MG63 (cell line): Measurements from ENCODE around the gene CHRNE. TPM values are rescaled to one million over a fixed set of nuclear protein-coding genes. Genes with fewer than 3 reads are reported as not detected.

Experiments
- DNase-seq: peaks from one replicate; pipeline ENCODE4 v3.0.0-alpha.2; 2020
- H3K27me3 ChIP-seq: fragments of 250-450 bp; sonication (Bioruptor Pico); 2 replicates; pipeline ENCODE4 v1.5.1; 2020; ENCODE audit warnings: mild to moderate bottlenecking, moderate library complexity
- H3K36me3 ChIP-seq: fragments of 250-450 bp; sonication (Bioruptor Pico); 2 replicates; pipeline ENCODE4 v1.5.1; 2020; ENCODE audit warnings: mild to moderate bottlenecking, moderate library complexity
- H3K4me3 ChIP-seq: fragments of 250-450 bp; sonication (Bioruptor Pico); 2 replicates; pipeline ENCODE4 v1.5.1; 2020; ENCODE audit warnings: mild to moderate bottlenecking, moderate library complexity
- H3K9me3 ChIP-seq: fragments of 250-450 bp; sonication (Bioruptor Pico); 2 replicates; pipeline ENCODE4 v1.5.1; 2020; ENCODE audit warnings: mild to moderate bottlenecking, moderate library complexity
- total RNA-seq: library from RNA; depleted of rRNA; stranded (reverse); fragments of >200 nt; shearing (Covaris generic); gene quantifications from 2 replicates; pipeline ENCODE4 v1.2.3, GENCODE V29; 2014; ENCODE audit warnings: low replicate concordance

Gene CHRNE
- total RNA-seq, 1 experiment from 2014 or later: 0.07 TPM

DNA sequence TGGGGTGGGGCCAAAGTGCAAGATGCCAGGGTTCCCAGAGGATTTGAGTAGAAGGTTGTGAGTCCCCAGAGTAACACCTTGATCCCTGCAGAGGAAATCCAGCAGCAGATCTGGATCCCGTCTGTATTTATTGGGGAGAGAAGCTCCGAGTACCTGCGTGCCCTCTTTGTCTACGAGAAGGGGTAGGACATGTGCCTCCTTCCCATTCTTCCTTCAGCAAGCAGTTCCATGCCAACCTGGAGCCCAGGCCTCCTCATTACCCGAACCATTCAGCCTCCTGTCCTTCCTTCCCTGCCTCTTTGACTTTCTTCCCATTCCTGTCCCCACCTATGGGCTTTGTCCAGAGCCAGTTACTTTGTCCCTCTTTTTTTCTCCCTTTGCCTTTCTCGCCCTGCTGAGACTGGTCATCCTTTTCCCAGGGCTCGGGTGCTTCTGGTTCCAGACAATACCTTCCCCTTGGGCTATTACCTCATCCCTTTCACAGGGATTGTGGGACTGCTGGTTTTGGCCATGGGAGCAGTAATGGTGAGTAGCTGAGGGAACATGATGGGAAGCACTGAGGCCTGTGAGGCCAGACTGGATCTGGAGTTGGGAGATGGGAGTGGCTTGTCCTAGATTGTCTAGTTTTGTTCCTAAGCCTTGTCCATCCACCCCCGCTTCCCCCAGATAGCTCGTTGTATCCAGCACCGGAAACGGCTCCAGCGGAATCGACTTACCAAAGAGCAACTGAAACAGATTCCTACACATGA lies 40.0 kb upstream of the CHRNE start:
- Histone ChIP-seq H3K9me3 (no peaks in the 10 kb centered on the region), H3K4me3 (no peak overlapping the region), H3K27me3 (no peaks in the 10 kb centered on the region), H3K36me3 (peaks cover 51% of the 10 kb centered on the region)
- no peak for DNase-seq

- H3K36me3 ChIP-seq: peaks cover 40% of the 10 kb centered on the region
- H3K4me3 ChIP-seq: peak overlapping the region; percentile 70
- no peaks in the 10 kb centered on the region for H3K9me3 ChIP-seq
- no peaks in the 10 kb centered on the region for H3K27me3 ChIP-seq
- DNase-seq: no peak
Observed at GRCh38 chr17:4941319-4941610, 38.4 kb upstream of the CHRNE start.

DNA sequence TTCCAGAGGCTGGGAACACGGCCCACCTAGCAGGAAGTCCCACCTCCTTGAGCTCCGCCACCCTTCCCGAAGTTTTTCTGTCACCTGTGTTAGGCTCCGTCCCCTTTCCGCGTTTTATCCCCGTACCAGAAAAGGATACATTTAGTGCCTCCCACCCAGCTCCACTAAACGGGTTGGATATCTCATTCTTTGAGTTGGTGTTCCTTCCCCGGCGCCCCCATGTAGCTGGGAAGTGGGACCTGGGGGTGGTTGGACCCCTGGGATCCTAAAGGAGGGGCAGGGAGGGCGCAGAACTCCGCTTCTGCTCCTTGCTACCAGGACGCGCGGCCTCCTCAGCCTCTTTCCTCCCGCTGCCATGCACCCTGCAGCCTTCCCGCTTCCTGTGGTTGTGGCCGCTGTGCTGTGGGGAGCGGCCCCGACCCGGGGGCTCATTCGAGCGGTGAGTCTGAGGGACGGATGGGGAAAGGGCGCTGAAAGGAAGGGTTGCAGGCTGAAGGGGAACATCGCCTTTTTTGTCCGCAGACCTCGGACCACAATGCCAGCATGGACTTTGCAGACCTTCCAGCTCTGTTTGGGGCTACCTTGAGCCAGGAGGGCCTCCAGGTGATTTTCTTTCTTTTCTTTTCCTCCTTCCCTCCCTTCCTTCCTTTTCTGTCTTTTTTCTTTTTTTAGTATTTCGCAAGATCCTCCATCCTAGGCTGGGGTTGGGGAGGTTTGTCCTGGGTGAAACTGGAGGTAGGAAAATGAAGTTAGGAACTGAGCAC lies 37.8 kb upstream of the CHRNE start:
- DNase-seq: no peak
- Histone ChIP-seq H3K27me3 (no peaks in the 10 kb centered on the region), H3K4me3 (peak overlapping the region; percentile 70), H3K36me3 (peaks cover 35% of the 10 kb centered on the region), H3K9me3 (no peaks in the 10 kb centered on the region)

DNA sequence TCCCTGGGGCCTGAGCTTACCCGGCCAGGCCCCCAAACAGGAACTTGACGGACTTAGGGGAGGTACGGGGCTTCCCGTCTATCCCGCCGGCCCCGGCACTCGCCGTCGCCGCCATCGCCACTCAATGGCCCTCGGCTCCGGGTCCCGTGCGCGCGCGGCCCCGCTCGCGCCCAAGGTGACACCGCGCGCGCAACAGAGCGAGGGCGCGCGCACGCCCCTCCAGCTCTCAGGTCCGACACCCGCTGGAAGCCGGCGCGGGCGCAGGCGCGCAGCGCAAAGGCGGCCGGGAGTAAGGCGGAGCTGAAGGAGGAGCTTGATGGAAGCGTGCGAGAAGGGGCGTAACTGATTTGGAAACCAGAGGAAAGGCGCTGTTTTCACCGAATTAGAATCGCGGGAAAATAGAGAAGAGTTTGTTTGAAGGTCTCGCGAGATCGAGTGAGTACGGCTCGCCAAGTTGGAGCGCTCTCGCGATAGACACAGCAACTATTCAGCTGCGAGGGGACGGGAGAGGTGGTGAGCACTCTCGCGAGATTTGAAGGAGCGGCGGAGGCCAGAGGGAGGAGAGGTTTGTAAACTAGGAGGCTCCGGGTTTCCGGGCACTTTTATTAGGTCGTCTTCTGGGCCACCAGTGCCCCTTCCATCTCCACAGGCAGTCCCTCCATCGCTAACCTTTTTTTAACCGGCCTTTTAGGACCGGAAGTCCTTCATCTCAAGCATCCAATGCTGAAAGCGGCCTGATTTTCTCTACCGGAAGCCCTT lies 37.1 kb upstream of the CHRNE start, which contains the start of the genes RNF167 and SLC25A11:
Gene RNF167, plus strand, starts transcription at position 473 of the 759 bp plus-strand sequence. CDS start 642 bp downstream, outside the sequence.
Gene SLC25A11, minus strand, starts transcription at position 251 of the 759 bp plus-strand sequence. Its CDS starts 136 bp downstream, at position 115.
- peaks cover 27% of the 10 kb centered on the region for H3K36me3 ChIP-seq
- H3K27me3 ChIP-seq: no peaks in the 10 kb centered on the region
- peak; percentile 92 for DNase-seq
- H3K9me3 ChIP-seq: no peaks in the 10 kb centered on the region
- peak within 1 kb of the TSS; percentile 70 for H3K4me3 ChIP-seq

GRCh38 chr17:4939546-4939795 lies 36.6 kb upstream of the CHRNE start:
- no peaks in the 10 kb centered on the region for H3K27me3 ChIP-seq

DNA sequence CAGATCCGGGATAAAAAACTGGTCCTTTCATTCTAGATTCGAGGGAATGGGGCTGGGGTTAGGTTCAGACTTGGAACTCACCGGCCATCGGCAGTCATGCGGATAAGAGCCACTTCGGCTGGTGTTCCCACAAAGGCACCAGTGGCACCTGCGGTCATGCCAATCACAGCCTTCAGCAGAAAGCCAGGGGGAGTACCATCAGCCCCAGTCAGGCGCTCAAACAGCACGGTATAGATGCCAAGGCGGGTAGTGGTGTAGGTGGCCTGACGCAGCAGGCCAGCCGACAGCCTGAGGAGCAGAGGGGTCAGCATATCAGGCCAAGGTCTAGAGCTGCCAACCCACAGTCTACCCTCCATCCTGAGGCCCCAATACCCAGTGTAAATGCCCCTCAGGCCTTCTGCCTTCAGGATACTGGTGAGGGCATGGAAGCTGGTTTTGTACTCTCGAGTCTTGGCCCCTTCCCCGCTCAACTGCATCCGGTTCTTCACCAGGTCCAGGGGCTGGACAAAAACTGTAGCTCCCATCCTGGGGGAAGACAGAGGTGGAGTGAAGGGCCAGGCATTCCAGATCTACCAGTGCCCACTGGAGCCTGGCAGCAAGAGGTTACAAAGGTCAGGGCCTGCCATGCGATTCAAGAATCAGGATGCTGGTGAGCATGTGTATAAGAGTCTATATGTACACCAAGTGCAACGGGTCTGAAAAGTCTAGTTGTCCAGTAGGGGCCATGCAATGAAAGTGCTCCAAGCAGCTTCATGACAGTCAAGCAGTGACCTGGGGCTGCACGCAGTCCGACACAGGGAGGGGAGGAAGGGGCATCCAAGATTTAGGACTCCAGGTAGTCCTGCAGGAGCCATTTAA lies 36.0 kb upstream of the CHRNE start:
- no peaks in the 10 kb centered on the region for H3K9me3 ChIP-seq
- H3K27me3 ChIP-seq: no peaks in the 10 kb centered on the region
- peaks cover 17% of the 10 kb centered on the region for H3K36me3 ChIP-seq
- H3K4me3 ChIP-seq: peak overlapping the region; percentile 70
- no peak for DNase-seq

More at GRCh38 chr17:4939546-4939795, 36.6 kb upstream of the CHRNE start:
- H3K36me3 ChIP-seq: peaks cover 22% of the 10 kb centered on the region
- no peak for DNase-seq
- H3K4me3 ChIP-seq: peak overlapping the region; percentile 70
- no peaks in the 10 kb centered on the region for H3K9me3 ChIP-seq

DNA sequence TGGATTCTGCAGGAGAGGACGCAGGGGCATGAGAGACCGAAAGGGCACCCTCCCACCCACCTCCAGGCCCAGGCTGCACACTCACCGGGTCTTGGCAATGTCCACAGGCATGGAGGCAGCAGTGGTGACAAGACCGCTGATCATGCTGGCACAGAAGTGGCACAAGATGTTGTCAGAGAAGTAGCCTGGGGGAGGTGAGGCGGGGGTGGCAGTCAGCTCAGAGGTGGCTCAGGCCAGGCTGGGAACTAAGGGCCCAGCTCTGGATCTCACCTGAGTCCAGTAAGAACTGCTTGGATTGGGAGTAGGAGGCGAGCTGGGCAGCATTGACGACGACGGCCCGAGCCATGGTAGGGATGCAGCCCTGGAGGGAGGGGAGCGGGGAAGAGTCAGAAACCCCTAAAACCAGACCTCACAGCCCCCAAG lies 35.2 kb upstream of the CHRNE start:
- no peak overlapping the region for H3K4me3 ChIP-seq
- H3K27me3 ChIP-seq: no peaks in the 10 kb centered on the region
- DNase-seq: no peak
- H3K9me3 ChIP-seq: no peaks in the 10 kb centered on the region
- peaks cover 8% of the 10 kb centered on the region for H3K36me3 ChIP-seq

DNA sequence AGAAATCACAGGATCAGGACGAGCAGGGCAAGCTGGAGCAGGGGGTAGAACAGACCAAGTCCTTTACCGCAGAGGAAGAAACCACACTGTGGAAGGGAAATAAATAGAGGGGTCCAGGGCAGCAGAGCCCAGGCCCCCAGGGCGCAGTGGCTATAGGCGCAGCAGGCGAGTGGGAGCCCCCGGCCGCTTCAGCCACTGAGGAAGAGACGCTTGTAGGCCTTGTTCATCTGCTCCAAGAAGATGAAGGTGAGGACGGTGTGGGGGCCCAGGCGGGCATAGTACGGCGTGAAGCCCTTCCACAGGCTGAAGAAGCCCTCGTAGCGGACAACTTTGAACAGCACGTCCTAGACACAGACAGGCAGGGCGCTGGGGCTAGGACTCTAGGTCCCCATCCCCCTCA lies 34.7 kb upstream of the CHRNE start:
- peaks cover 7% of the 10 kb centered on the region for H3K36me3 ChIP-seq
- DNase-seq: no peak
- H3K27me3 ChIP-seq: no peaks in the 10 kb centered on the region
- H3K4me3 ChIP-seq: no peak overlapping the region
- no peaks in the 10 kb centered on the region for H3K9me3 ChIP-seq

DNA sequence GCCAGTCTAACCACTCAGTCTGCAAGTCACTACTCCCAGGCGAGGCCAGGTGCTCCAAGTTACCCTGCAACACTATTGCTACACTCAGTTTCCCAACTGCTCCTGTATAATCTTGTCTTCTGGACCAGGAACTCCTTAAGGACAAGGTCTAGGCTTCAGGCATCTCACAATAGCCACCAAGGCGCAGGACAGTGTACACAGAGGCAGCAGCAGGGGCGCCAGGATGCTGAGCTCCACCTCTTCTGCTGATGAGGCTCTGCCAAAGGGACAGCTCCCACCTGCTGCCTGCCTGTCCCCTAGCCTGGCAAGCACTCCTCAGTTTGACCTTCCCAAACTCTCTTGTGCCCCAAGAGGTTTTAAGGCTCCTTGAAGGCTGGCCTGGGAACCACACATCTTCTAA lies 33.5 kb upstream of the CHRNE start:
- no peaks in the 10 kb centered on the region for H3K27me3 ChIP-seq
- peaks cover 4% of the 10 kb centered on the region for H3K36me3 ChIP-seq
- DNase-seq: no peak
- H3K4me3 ChIP-seq: no peak overlapping the region
- H3K9me3 ChIP-seq: no peaks in the 10 kb centered on the region

GRCh38 chr17:4935650-4936049 lies 32.8 kb upstream of the CHRNE start:
- Histone ChIP-seq H3K9me3 (no peaks in the 10 kb centered on the region), H3K27me3 (no peaks in the 10 kb centered on the region), H3K36me3 (peaks cover 4% of the 10 kb centered on the region), H3K4me3 (no peak overlapping the region)
- DNase-seq: no peak

DNA sequence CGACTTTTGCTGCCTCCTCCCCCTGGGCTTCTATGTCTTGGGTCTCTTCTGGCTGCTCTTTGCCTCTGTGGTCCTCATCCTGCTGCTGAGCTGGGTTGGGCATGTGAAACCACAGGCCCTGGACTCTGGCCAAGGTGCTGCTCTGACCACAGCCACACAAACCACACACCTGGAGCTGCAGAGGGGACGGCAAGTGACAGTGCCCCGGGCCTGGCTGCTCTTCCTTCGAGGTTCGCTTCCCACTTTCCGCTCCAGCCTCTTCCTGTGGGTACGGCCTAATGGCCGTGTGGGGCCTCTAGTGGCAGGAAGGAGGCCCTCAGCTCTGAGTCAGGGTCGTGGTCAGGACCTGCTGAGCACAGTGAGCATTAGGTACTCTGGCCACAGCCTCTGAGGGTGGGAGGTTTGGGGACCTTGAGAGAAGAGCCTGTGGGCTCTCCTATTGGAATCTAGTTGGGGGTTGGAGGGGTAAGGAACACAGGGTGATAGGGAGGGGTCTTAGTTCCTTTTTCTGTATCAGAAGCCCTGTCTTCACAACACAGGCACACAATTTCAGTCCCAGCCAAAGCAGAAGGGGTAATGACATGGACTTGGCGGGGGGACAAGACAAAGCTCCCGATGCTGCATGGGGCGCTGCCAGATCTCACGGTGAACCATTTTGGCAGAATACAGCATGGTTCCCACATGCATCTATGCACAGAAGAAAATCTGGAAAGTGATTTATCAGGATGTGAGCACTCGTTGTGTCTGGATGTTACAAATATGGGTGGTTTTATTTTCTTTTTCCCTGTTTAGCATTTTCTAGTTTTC lies 31.5 kb upstream of the CHRNE start:
- DNase-seq: no peak
- Histone ChIP-seq H3K4me3 (no peak overlapping the region), H3K9me3 (no peaks in the 10 kb centered on the region), H3K27me3 (no peaks in the 10 kb centered on the region), H3K36me3 (peaks cover 4% of the 10 kb centered on the region)

GRCh38 chr17:4933646-4934045 lies 30.7 kb upstream of the CHRNE start:
- Histone ChIP-seq H3K4me3 (no peak overlapping the region), H3K9me3 (no peaks in the 10 kb centered on the region), H3K36me3 (peaks cover 4% of the 10 kb centered on the region), H3K27me3 (no peaks in the 10 kb centered on the region)
- DNase-seq: no peak

DNA sequence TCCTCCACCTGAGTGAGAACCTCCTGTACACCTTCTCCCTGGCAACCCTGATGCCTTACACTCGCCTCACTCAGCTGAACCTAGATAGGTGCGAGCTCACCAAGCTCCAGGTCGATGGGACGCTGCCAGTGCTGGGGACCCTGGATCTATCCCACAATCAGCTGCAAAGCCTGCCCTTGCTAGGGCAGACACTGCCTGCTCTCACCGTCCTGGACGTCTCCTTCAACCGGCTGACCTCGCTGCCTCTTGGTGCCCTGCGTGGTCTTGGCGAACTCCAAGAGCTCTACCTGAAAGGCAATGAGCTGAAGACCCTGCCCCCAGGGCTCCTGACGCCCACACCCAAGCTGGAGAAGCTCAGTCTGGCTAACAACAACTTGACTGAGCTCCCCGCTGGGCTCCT lies 29.9 kb upstream of the CHRNE start:
- Histone ChIP-seq H3K27me3 (no peaks in the 10 kb centered on the region), H3K36me3 (peaks cover 4% of the 10 kb centered on the region), H3K9me3 (no peaks in the 10 kb centered on the region), H3K4me3 (no peak overlapping the region)
- DNase-seq: no peak

DNA sequence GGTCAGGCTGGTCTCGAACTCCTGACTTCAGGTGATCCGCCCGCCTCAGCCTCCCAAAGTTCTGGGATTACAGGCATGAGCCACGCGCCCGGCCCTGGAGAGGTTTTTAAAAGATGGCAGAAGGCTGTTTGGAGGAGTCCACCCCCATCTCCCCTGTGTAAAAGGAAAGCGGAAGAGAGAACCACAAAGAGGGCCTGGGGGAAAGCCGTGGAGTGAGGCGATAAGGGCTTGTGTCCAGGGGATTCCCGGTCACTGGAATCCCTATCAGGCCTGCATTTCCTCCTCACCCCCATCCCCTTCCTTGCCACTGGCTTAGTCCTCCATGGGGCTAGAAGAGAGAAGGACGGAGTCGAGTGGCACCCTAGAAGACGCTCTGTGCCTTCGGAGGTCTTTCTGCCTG lies 29.1 kb upstream of the CHRNE start, which contains the start of gene GP1BA:
Gene GP1BA, plus strand, starts transcription at position 315 of the 400 bp plus-strand sequence. CDS start 328 bp downstream, outside the sequence.
- no peaks in the 10 kb centered on the region for H3K27me3 ChIP-seq
- no peaks in the 10 kb centered on the region; the same call in 1 of the 2 replicates for H3K36me3 ChIP-seq
- DNase-seq: no peak
- H3K9me3 ChIP-seq: no peaks in the 10 kb centered on the region
- H3K4me3 ChIP-seq: no peak within 1 kb of the TSS

DNA sequence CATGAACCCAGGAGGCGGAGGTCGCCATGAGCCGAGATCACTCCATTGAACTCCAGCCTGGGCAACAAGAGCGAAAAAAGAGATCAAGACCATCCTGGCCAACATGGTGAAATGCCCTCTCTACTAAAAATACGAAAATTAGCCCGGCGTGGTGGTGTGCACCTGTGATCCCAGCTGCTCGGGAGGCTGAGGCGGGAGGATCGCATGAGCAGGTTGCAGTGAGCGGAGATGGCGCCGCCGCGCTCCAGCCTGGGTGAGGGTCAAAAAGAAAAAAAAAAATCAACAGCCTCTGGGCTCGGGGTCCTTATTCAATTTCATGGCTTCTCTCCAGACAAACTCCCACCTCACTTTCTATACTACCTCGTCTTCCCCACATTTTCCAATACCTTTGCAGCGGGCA lies 26.0 kb upstream of the CHRNE start:
- no peak for DNase-seq
- H3K4me3 ChIP-seq: no peak overlapping the region
- no peaks in the 10 kb centered on the region; the same call in 1 of the 2 replicates for H3K36me3 ChIP-seq

More for the DNA sequence above, 26.0 kb upstream of the CHRNE start:
- Histone ChIP-seq H3K27me3 (no peaks in the 10 kb centered on the region), H3K9me3 (no peaks in the 10 kb centered on the region)
